A549 (cell line): Measurements from ENCODE around the gene HLCS. TPM values are rescaled to one million over a fixed set of nuclear protein-coding genes. Genes with fewer than 3 reads are reported as not detected.

Experiments used
- ATAC-seq, 2 experiments: fragments of 200-7000 bp in 1 of 2; fragments of >200 bp in 1 of 2; cut with Nextera tagmentation in 1 of 2; cut with Tn5 transposase in 1 of 2; 3 replicates each; pipeline versions ENCODE4 v1.8.0 to v1.9.1; 2018 to 2020; ENCODE audit warnings: mild to moderate bottlenecking in 1 of 2, moderate library complexity in 1 of 2
- CTCF ChIA-PET: fragments of 300-600 bp; sonication (Branson Sonifier 250); formaldehyde crosslinking; extraction: SDS; loops from one replicate; lab custom pipeline; 2021; ENCODE audit warnings: antibody characterized with exemption, inconsistent platforms; lab: Yijun Ruan, JAX
- POLR2A ChIA-PET: fragments of 350-600 bp; formaldehyde crosslinking; extraction: SDS; loops from one replicate; lab custom pipeline; 2021; ENCODE audit warnings: antibody characterized with exemption, inconsistent platforms; lab: Yijun Ruan, JAX
- DNase-seq, 2 experiments: peaks; one replicate each; pipeline versions ENCODE4 v3.0.0 to v3.0.0-alpha.2; 2011 to 2016; ENCODE audit warnings: low read depth in 1 of 2, low spot score in 1 of 2
- FAIRE-seq: peaks from 2 replicates; lab custom pipeline; 2011; peaks lifted over from hg19 to GRCh38; lab: Jason Lieb, UNC
- H3K27ac ChIP-seq, 2 experiments: fragments of >200 bp; sonication (Bioruptor Twin); formaldehyde crosslinking; 3 replicates each; pipeline ENCODE4 v1.5.1; 2016 to 2017
- H3K4me1 ChIP-seq: fragments of >200 bp; sonication (Bioruptor Twin); formaldehyde crosslinking; 3 replicates; pipeline ENCODE4 v1.6.1; 2016
- H3K4me2 ChIP-seq: fragments of >200 bp; sonication (Bioruptor Twin); formaldehyde crosslinking; 3 replicates; pipeline ENCODE4 v1.6.1; 2016
- H3K4me3 ChIP-seq: fragments of >200 bp; sonication (Bioruptor Twin); formaldehyde crosslinking; 3 replicates; pipeline ENCODE4 v1.5.1; 2016
- H3K9me3 ChIP-seq: fragments of >200 bp; sonication (Bioruptor Twin); formaldehyde crosslinking; 3 replicates; pipeline ENCODE4 v1.6.1; 2016
- BCL3 ChIP-seq: fragments of >200 bp; sonication (Bioruptor Twin); formaldehyde crosslinking; IDR thresholded peaks from 3 replicates; pipeline ENCODE4 v1.6.1; 2016
- BHLHE40 ChIP-seq: IDR thresholded peaks from 2 replicates; pipeline ENCODE4 v1.6.1; 2012; ENCODE audit warnings: low read depth, low read length, inconsistent platforms
- CEBPB ChIP-seq, 2 experiments: fragments of >200 bp in 1 of 2; sonication (Bioruptor Twin) in 1 of 2; formaldehyde crosslinking in 1 of 2; IDR thresholded peaks; 2 replicates each; pipeline ENCODE4 v1.6.1; 2012 to 2016
- CHD4 ChIP-seq: fragments of 200-600 bp; sonication (generic); IDR thresholded peaks from 2 replicates; pipeline ENCODE4 v1.6.1; 2016; ENCODE audit warnings: antibody characterized with exemption, mild to moderate bottlenecking, borderline replicate concordance
- CTCF ChIP-seq: fragments of >200 bp; sonication (Bioruptor Twin); formaldehyde crosslinking; IDR thresholded peaks from 3 replicates; pipeline ENCODE4 v1.5.1; 2016
- EHMT2 ChIP-seq: fragments of 200-600 bp; sonication (generic); IDR thresholded peaks from 2 replicates; pipeline ENCODE4 v1.6.1; 2016; ENCODE audit warnings: antibody characterized with exemption, low read depth, mild to moderate bottlenecking, moderate library complexity
- ELK1 ChIP-seq: fragments of 150-350 bp; IDR thresholded peaks from 2 replicates; pipeline ENCODE4 v1.6.1; 2014; ENCODE audit warnings: low read depth, mild to moderate bottlenecking, low read length
- FOSL2 ChIP-seq, 2 experiments: fragments of 450-650 bp in 1 of 2; fragments of >200 bp in 1 of 2; sonication (Bioruptor Twin) in 1 of 2; formaldehyde crosslinking; IDR thresholded peaks; 2 replicates each; pipeline versions ENCODE4 v1.5.0 to v1.6.1; 2016 to 2020; ENCODE audit warnings: mild to moderate bottlenecking in 1 of 2, moderate library complexity in 1 of 2
- FOXS1 ChIP-seq: fragments of 250-450 bp; sonication (Bioruptor Pico); IDR thresholded peaks from 2 replicates; pipeline ENCODE4 v1.5.0; 2020; ENCODE audit warnings: mild to moderate bottlenecking, moderate library complexity
- GATA3 ChIP-seq: IDR thresholded peaks from 2 replicates; pipeline ENCODE4 v1.6.1; 2012; ENCODE audit warnings: borderline replicate concordance
- HDAC2 ChIP-seq: fragments of 200-600 bp; sonication (generic); IDR thresholded peaks from 2 replicates; pipeline ENCODE4 v1.6.1; 2016
- HEYL ChIP-seq: fragments of 250-450 bp; sonication (Bioruptor Pico); IDR thresholded peaks from 2 replicates; pipeline ENCODE4 v1.8.0; 2021; ENCODE audit warnings: mild to moderate bottlenecking, moderate library complexity
- HOXA7 ChIP-seq: fragments of 250-450 bp; sonication (Bioruptor Pico); IDR thresholded peaks from 2 replicates; pipeline ENCODE4 v1.5.0; 2020; ENCODE audit warnings: mild to moderate bottlenecking, moderate library complexity
- HOXB5 ChIP-seq: fragments of 250-450 bp; sonication (Bioruptor Pico); IDR thresholded peaks from 2 replicates; pipeline ENCODE4 v1.5.0; 2020; ENCODE audit warnings: mild to moderate bottlenecking, moderate library complexity
- JUN ChIP-seq, 2 experiments: fragments of >200 bp; sonication (Bioruptor Twin); formaldehyde crosslinking; IDR thresholded peaks; 2 replicates in 1 of 2; 3 replicates in 1 of 2; pipeline ENCODE4 v1.6.1; 2016 to 2017
- JUNB ChIP-seq: fragments of >200 bp; sonication (Bioruptor Twin); formaldehyde crosslinking; IDR thresholded peaks from 2 replicates; pipeline ENCODE4 v1.6.1; 2016
- MAFK ChIP-seq: fragments of 450-650 bp; IDR thresholded peaks from 2 replicates; pipeline ENCODE4 v1.6.1; 2014; ENCODE audit not compliant: partially characterized antibody
- RARB ChIP-seq: fragments of 250-450 bp; sonication (Bioruptor Pico); IDR thresholded peaks from 2 replicates; pipeline ENCODE4 v1.8.0; 2021; ENCODE audit warnings: mild to moderate bottlenecking, moderate library complexity
- RNF2 ChIP-seq: fragments of 200-600 bp; sonication (generic); IDR thresholded peaks from 2 replicates; pipeline ENCODE4 v1.6.1; 2016; ENCODE audit warnings: low read depth, mild to moderate bottlenecking, antibody characterized with exemption, moderate library complexity, borderline replicate concordance
- SMC3 ChIP-seq: fragments of >200 bp; sonication (Bioruptor Twin); formaldehyde crosslinking; IDR thresholded peaks from 3 replicates; pipeline ENCODE4 v1.6.1; 2018; ENCODE audit warnings: inconsistent platforms
- TFCP2L1 ChIP-seq: fragments of 250-450 bp; sonication (Bioruptor Pico); IDR thresholded peaks from 2 replicates; pipeline ENCODE4 v1.5.0; 2021; ENCODE audit warnings: mild to moderate bottlenecking
- USF2 ChIP-seq: fragments of 450-650 bp; IDR thresholded peaks from 2 replicates; pipeline ENCODE4 v1.6.1; 2014; ENCODE audit warnings: antibody characterized with exemption
- ZC3H11A ChIP-seq: fragments of 450-650 bp; IDR thresholded peaks from 2 replicates; pipeline ENCODE4 v1.6.1; 2014; ENCODE audit warnings: antibody characterized with exemption, mild to moderate bottlenecking
- ZSCAN20 ChIP-seq: fragments of 250-450 bp; sonication (Bioruptor Pico); IDR thresholded peaks from 2 replicates; pipeline ENCODE4 v1.8.0; 2022; ENCODE audit warnings: mild to moderate bottlenecking, moderate library complexity
- WGBS: methylation state at CpG from one replicate; pipeline ENCODE4 v1.1.6; 2017; ENCODE audit errors: missing lambda C conversion rate; 5-methylcytosine and 5-hydroxymethylcytosine counted together
- polyA plus RNA-seq, 4 experiments: library from polyadenylated mRNA; depleted of rRNA in 3 of 4; stranded (reverse); fragments of >200 nt; fragmentation: RNase III in 1 of 4; extraction: RNeasy Plus Mini Kit Qiagen cat#74134 plus additional on column Dnase treatment in 1 of 4; gene quantifications; 2 replicates in 3 of 4; 3 replicates in 1 of 4; pipeline ENCODE4 v1.2.3, GENCODE V29; 2011 to 2017

HLCS gene
- polyA plus RNA-seq, 2 of the 4 experiments (the other 2 are of a cell fraction): 8.4 to 24.3 TPM

- TF ChIP-seq CHD4 (no peak), CEBPB (IDR thresholded peaks at IDR 0.05) (no peak), RNF2 (no peak), ZSCAN20 (CRISPR knock-in tag) (no peak), BCL3 (no peak), FOSL2 (IDR thresholded peaks at IDR 0.05) (no peak), FOSL2 (CRISPR knock-in tag; IDR thresholded peaks at IDR 0.05) (no peak), MAFK (no peak), GATA3 (no peak), EHMT2 (no peak), JUN (IDR thresholded peaks at IDR 0.05) (no peak), ZC3H11A (no peak)
These were observed 218.6 kb downstream of the HLCS start (continued) for GRCh38 chr21:36747815-36748383.

- no peak; a peak in 1 of 6 replicates for ATAC-seq
- CTCF ChIA-PET: interaction anchor here (1.2 to 1.5 kb wide), 3 partner anchors 12 to 21 kb away, joined by 3 read pairs; no protein-coding TSS in a partner anchor
These were observed 219.2 kb downstream of the HLCS start for GRCh38 chr21:36747041-36747814.

GRCh38 chr21:36745459-36745858 lies 221.0 kb downstream of the HLCS start:
- ATAC-seq: no peak
- Histone ChIP-seq H3K4me1 (peaks cover 5% of the 10 kb centered on the region; the same call in 2 of the 3 replicates), H3K27ac (no peak overlapping the region), H3K4me2 (no peak overlapping the region), H3K4me3 (no peak overlapping the region), H3K9me3 (no peaks in the 10 kb centered on the region)
- ChIA-PET POLR2A (no interaction called here), CTCF (interaction anchor here (0.9 kb wide), 1 partner anchor 172 kb away, joined by 3 read pairs; no protein-coding TSS in a partner anchor)
- 96% methylated on average over 5 of the region's 5 CpGs for WGBS
- no peak for FAIRE-seq
- no peak for DNase-seq
- TF ChIP-seq BHLHE40: no peak
- TF ChIP-seq ELK1: no peak
- no peak for TF ChIP-seq TFCP2L1 (CRISPR knock-in tag)
- TF ChIP-seq SMC3: no peak
- no peak for TF ChIP-seq FOSL2 (IDR thresholded peaks at IDR 0.05)
- no peak for TF ChIP-seq FOSL2 (CRISPR knock-in tag; IDR thresholded peaks at IDR 0.05)
- no peak for TF ChIP-seq ZSCAN20 (CRISPR knock-in tag)
- TF ChIP-seq HDAC2: no peak
- TF ChIP-seq RARB: no peak
- no peak for TF ChIP-seq HEYL (CRISPR knock-in tag)
- no peak for TF ChIP-seq HOXB5 (CRISPR knock-in tag)
- TF ChIP-seq USF2: no peak
- no peak for TF ChIP-seq CHD4
- no peak for TF ChIP-seq HOXA7 (CRISPR knock-in tag)
- no peak for TF ChIP-seq FOXS1 (CRISPR knock-in tag)
- TF ChIP-seq JUNB: no peak

More at GRCh38 chr21:36747041-36747814, 219.2 kb downstream of the HLCS start:
- DNase-seq (no peak), FAIRE-seq (no peak)
- Histone ChIP-seq H3K4me2 (peak overlapping the region; percentile 26; the same call in 1 of the 3 replicates), H3K27ac (peak overlapping the region; percentile 44 to 81; a peak in 4 of 6 replicates), H3K9me3 (no peaks in the 10 kb centered on the region), H3K4me3 (no peak overlapping the region; the same call in 2 of the 3 replicates), H3K4me1 (peaks cover 5% of the 10 kb centered on the region; the same call in 2 of the 3 replicates)
- POLR2A ChIA-PET: no interaction called here
- WGBS: 85% methylated on average over 19 of the region's 62 CpGs
- TF ChIP-seq CTCF (no peak), USF2 (no peak)
